Type B pancreatic cell (in vitro differentiated cells): ENCODE measurements around the gene FBXW7. TPM values are rescaled to one million over a fixed set of nuclear protein-coding genes. Genes with fewer than 3 reads are reported as not detected.
A peak's percentile ranks its signal among the peaks of the same experiment; 100 is the strongest.

ENCODE experiments used
- DNase-seq: peaks from one replicate; pipeline ENCODE4 v3.0.0; 2021; ENCODE audit warnings: mixed read lengths; ENCODE audit not compliant: unreplicated experiment; ENCODE audit errors: extremely low spot score
- H3K27ac Mint-ChIP-seq: 2 replicates; pipeline ENCODE4 v1.8.0; 2021; ENCODE audit warnings: mild to moderate bottlenecking, mixed read lengths
- H3K27me3 Mint-ChIP-seq: 2 replicates; pipeline ENCODE4 v1.8.0; 2021; ENCODE audit warnings: mixed read lengths
- H3K36me3 Mint-ChIP-seq: 2 replicates; pipeline ENCODE4 v1.8.0; 2021; ENCODE audit warnings: mixed read lengths
- H3K4me1 Mint-ChIP-seq: one replicate; pipeline ENCODE4 v1.8.0; 2021; ENCODE audit warnings: mixed read lengths; ENCODE audit not compliant: unreplicated experiment
- H3K4me3 Mint-ChIP-seq: 2 replicates; pipeline ENCODE4 v1.8.0; 2021; ENCODE audit warnings: mild to moderate bottlenecking, mixed read lengths
- H3K9me3 Mint-ChIP-seq: 2 replicates; pipeline ENCODE4 v1.8.0; 2021; ENCODE audit warnings: mixed read lengths
- total RNA-seq: library from RNA; stranded (reverse); gene quantifications from 2 replicates; pipeline ENCODE4 v1.2.1, GENCODE V29; 2021; ENCODE audit warnings: low replicate concordance
- TF ChIP-seq, protein P1 (sequence below): fragments of 200-600 bp; sonication (generic); conservative IDR thresholded peaks from 2 replicates; pipeline ENCODE4 v1.5.0; 2021; ENCODE audit warnings: antibody characterized with exemption, mild to moderate bottlenecking

FBXW7 gene
- total RNA-seq, 1 donor from 2014 or later = 53.0 TPM

DNA sequence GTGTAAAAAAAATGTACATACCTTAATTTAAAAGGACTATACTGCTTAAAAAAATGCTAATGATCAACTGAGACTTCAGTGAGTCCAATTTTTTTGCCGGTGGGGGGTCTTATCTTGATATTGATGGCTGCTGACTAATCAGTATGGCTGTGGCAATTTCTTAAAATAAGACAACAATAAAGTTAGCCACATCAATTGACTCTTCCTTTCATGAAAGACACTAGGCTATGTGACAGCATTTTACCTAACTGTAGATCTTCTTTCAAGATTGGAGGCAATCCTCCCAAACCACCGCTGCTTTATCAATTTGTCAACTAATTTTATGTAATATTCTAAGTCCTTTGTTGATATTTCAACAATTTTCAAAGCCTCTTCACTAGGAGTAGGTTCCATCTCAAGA lies 116.1 kb downstream of the FBXW7 start:
- Mint-ChIP-seq H3K27me3 (no peaks in the 10 kb centered on the region), H3K4me3 (no peak overlapping the region), H3K27ac (no peak overlapping the region), H3K36me3 (no peaks in the 10 kb centered on the region), H3K4me1 (no peaks in the 10 kb centered on the region), H3K9me3 (no peaks in the 10 kb centered on the region)
- TF ChIP-seq, protein P1, sequence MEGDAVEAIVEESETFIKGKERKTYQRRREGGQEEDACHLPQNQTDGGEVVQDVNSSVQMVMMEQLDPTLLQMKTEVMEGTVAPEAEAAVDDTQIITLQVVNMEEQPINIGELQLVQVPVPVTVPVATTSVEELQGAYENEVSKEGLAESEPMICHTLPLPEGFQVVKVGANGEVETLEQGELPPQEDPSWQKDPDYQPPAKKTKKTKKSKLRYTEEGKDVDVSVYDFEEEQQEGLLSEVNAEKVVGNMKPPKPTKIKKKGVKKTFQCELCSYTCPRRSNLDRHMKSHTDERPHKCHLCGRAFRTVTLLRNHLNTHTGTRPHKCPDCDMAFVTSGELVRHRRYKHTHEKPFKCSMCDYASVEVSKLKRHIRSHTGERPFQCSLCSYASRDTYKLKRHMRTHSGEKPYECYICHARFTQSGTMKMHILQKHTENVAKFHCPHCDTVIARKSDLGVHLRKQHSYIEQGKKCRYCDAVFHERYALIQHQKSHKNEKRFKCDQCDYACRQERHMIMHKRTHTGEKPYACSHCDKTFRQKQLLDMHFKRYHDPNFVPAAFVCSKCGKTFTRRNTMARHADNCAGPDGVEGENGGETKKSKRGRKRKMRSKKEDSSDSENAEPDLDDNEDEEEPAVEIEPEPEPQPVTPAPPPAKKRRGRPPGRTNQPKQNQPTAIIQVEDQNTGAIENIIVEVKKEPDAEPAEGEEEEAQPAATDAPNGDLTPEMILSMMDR = no peak
- no peak for DNase-seq

DNA sequence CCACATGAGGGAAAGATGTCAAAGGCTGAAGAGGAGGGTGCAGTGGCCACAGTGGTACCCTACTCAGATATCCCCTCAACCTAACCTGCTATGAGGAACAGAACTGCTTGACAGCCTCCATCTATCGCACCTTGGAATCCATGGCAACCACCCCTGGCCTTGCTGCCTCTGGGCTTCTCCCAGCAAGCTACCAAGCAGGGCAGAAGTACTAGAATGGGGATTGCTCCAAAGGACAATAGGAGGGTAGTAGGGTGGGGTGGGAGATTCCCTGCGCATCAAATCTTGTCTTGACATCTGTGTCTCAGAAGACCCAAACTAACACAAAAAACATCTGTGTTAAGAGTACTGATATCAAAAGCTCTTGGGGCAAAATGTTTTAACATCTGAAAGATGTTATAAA lies 118.2 kb downstream of the FBXW7 start:
- H3K36me3 Mint-ChIP-seq = no peaks in the 10 kb centered on the region
- no peaks in the 10 kb centered on the region for H3K9me3 Mint-ChIP-seq

DNA sequence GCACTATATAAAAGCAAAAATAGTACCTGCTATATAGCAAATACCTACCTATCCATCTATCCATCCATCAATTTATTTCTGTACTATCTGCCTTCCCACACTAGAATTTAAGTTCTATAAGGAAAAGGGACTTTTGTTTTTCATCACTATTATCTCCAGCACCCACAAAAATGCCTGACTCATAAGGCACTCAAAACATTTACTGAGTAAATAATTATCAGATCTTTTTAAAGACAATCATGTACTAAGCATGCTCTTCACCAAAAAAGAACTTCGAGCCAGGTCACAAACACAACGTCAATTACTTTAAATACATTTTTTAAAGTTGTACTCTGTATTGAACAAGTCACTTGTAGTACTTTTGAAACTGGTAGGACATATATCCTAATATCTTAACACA lies 119.9 kb downstream of the FBXW7 start:
- H3K27ac Mint-ChIP-seq = no peak overlapping the region
- peaks cover 3% of the 10 kb centered on the region for H3K36me3 Mint-ChIP-seq
- H3K4me1 Mint-ChIP-seq = no peaks in the 10 kb centered on the region
- no peaks in the 10 kb centered on the region for H3K9me3 Mint-ChIP-seq
- TF ChIP-seq, protein P1 = no peak
- H3K27me3 Mint-ChIP-seq = no peaks in the 10 kb centered on the region
- no peak for DNase-seq
- no peak overlapping the region for H3K4me3 Mint-ChIP-seq

More for the DNA sequence above, 118.2 kb downstream of the FBXW7 start:
- TF ChIP-seq, protein P1 = no peak
- H3K27me3 Mint-ChIP-seq = no peaks in the 10 kb centered on the region
- DNase-seq = no peak
- no peak overlapping the region for H3K4me3 Mint-ChIP-seq
- H3K4me1 Mint-ChIP-seq = no peaks in the 10 kb centered on the region
- H3K27ac Mint-ChIP-seq = no peak overlapping the region

DNA sequence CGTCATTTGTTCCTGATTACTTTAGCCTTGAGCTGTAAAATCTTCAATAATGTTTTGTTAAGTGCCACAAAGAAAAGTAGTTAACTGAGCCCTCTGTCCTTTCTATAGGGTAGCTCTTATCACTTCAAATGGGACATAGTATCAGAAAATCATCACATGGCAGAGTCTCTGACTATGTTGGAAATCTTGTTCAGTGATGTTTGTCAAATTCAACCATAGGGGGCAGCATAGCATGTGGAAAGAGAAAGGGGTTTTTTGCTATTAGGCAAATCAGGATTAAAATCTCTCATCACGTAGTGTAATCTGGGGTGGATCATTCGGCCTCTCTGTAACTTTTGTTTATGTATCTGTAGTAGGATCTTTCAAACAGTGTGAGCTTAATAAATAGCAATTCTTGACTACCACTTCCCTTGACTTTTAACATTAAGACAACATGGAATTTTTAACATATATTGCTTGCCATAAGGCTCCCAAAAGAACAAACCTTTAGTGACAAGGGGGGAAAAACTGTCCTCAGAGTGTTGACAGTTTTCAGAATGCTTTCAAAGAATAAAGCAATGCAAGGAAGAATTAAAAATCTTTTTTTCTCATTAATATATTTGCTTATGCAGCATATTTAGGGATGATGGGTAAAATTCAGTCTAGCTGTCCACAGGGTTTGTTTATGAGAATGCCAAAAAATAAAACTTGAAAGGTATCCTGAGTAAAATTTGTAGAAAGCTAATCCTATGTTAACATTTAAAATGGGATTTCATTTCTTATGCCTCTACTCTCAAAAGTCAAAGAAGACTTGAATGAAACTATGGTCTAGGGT lies 127.2 kb downstream of the FBXW7 start:
- peaks cover 3% of the 10 kb centered on the region for H3K36me3 Mint-ChIP-seq
- H3K4me1 Mint-ChIP-seq = no peaks in the 10 kb centered on the region
- no peak for DNase-seq
- TF ChIP-seq, protein P1 = peak; percentile 81
- H3K4me3 Mint-ChIP-seq = no peak overlapping the region
- no peak overlapping the region for H3K27ac Mint-ChIP-seq
- H3K27me3 Mint-ChIP-seq = no peaks in the 10 kb centered on the region
- H3K9me3 Mint-ChIP-seq = no peaks in the 10 kb centered on the region

DNA sequence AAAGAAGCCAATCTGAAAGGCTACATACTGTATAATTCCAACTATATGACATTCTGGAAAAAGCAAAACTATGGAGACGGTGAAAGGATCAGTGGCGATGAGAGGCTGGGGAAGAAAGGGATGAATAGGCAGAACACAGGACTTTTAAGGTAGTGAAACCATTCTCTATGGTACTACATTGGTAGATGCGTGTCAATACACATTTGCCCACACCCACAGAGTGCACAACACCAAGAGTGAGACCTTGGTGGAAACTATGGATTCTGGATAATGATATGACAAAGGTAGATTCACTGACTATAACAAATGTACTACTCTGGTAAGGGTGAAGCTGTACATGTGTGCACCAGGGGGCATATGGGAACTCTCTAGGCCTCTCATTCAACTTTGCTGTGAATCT lies 134.5 kb downstream of the FBXW7 start:
- Mint-ChIP-seq H3K9me3 (no peaks in the 10 kb centered on the region), H3K4me1 (no peaks in the 10 kb centered on the region), H3K27ac (no peak overlapping the region), H3K4me3 (no peak overlapping the region), H3K36me3 (peaks cover 6% of the 10 kb centered on the region), H3K27me3 (no peaks in the 10 kb centered on the region)
- TF ChIP-seq, protein P1 = no peak
- no peak for DNase-seq
